ENCODE data around the gene RNF38. TPM values are rescaled to one million over a fixed set of nuclear protein-coding genes. Genes with fewer than 3 reads are reported as not detected.

RNF38 gene
- total RNA-seq, 2 donors from 2014 or later: 27.8 to 99.6 TPM

DNA sequence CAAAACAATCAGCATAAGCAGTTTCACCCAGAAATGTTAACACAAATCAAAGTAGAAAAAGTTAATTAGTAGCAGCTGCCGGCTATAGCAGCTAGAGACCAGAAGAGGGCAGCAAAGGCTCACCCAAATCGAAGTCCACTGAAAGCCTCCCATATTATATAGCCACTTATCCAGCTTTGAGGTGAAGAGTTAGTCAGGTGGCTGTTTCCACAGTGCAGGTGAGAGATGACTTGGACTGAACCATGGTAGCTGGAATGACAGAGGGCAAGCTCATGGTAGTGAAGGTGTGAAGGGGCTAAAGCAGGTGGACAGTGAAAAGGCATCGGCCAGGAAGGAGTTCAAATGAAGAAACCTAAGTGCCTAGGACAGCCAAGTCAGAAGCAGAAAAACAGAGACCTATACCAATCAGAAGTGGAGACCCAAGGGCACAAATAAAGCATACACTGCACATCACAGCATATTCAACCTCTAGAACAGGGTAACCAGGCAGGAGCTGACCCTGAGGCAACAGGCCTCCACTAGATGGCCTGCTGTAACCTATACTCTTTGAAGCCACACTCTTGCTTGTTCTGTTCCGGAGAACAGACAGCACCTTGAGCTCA lies 7.2 kb upstream of the RNF38 start:
- intact Hi-C loops (cut with DNase I): loop anchor here (1.0 to 5.0 kb wide), 2 partner anchors 40 to 148 kb away; no protein-coding TSS in a partner anchor
- Histone ChIP-seq H3K9me3 (no peaks in the 10 kb centered on the region), H3K27me3 (replicated peaks; ENCODE audit: insufficient read depth) (no peaks in the 10 kb centered on the region), H3K27ac (no peak overlapping the region), H3K36me3 (no peaks in the 10 kb centered on the region), H3K4me1 (replicated peaks) (peaks cover 5% of the 10 kb centered on the region), H3K4me3 (no peak overlapping the region)
- peak; percentile 54 for DNase-seq (ENCODE audit: low spot score)
- TF ChIP-seq POLR2A (IDR thresholded peaks at IDR 0.05) (peak; percentile 18), POLR2AphosphoS5 (IDR thresholded peaks at IDR 0.05) (peak; percentile 45)
- TF ChIP-seq, protein P1, sequence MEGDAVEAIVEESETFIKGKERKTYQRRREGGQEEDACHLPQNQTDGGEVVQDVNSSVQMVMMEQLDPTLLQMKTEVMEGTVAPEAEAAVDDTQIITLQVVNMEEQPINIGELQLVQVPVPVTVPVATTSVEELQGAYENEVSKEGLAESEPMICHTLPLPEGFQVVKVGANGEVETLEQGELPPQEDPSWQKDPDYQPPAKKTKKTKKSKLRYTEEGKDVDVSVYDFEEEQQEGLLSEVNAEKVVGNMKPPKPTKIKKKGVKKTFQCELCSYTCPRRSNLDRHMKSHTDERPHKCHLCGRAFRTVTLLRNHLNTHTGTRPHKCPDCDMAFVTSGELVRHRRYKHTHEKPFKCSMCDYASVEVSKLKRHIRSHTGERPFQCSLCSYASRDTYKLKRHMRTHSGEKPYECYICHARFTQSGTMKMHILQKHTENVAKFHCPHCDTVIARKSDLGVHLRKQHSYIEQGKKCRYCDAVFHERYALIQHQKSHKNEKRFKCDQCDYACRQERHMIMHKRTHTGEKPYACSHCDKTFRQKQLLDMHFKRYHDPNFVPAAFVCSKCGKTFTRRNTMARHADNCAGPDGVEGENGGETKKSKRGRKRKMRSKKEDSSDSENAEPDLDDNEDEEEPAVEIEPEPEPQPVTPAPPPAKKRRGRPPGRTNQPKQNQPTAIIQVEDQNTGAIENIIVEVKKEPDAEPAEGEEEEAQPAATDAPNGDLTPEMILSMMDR (IDR thresholded peaks at IDR 0.05): peak; percentile 85 to 95 (median 90)
- 37% methylated on average over 4 of the region's 4 CpGs for WGBS

DNA sequence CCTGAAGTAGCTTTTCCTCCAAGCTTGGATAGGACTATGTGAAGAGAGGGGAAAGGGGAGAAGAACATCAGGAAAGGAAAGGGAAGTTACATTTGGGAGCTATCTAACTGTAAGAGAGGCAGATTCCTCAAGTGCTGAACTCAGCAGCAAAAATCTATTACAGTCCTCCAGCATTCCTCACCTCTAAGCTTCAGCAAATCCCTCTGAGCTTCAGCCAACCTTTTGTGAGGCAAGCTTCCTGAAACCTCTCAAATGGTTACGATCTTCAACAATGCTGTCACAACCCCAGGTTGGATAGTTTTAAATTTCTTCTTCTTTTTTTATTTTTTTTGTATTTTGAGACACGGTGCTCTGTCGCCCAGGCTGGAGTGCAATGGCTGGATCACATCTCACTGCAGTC lies 2.5 kb upstream of the RNF38 start:
- H3K9me3 ChIP-seq: no peaks in the 10 kb centered on the region
- H3K27me3 ChIP-seq (replicated peaks; ENCODE audit: insufficient read depth): no peaks in the 10 kb centered on the region
- TF ChIP-seq POLR2AphosphoS5 (IDR thresholded peaks at IDR 0.05) (no peak), POLR2A (IDR thresholded peaks at IDR 0.05) (no peak)
- TF ChIP-seq, protein P1 (IDR thresholded peaks at IDR 0.05): no peak
- intact Hi-C loops (cut with DNase I): loop anchor here (5.0 kb wide), 2 partner anchors 85 to 145 kb away; partner anchors contain the start of gene GNE
- no peaks in the 10 kb centered on the region for H3K36me3 ChIP-seq
- no peak overlapping the region for H3K4me3 ChIP-seq
- DNase-seq (ENCODE audit: low spot score): no peak
- H3K4me1 ChIP-seq (replicated peaks): peaks cover 7% of the 10 kb centered on the region
- WGBS: 48% methylated on average over 3 of the region's 3 CpGs
- H3K27ac ChIP-seq: peak overlapping the region in 1 of 2 donors; percentile 98

DNA sequence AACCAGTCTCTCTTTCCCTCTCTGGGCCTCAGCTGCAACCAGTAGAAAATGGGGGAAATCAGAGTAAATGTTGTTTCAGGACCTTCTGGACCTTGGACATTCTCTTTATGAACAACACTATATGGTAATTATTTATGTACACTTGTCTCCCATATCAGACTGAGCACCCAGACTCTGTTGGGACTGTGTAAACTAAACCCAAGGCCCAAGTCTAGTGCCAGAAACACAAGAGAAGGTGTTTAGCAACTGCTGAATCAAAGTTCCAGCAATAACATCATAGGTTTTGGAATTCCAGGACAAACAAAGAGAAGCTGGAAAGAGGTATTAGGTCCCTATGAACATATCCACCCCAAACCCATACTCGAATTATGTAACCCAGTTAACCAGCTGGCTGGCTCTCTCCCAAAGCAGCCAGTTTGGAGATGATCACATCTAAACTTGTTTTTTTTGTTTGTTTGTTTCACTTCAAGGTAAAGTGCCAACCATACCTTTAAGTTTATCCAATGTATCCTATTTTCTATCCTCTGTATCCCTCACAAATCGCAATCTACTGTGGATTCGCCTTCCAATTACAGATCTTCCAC lies 1.9 kb upstream of the RNF38 start:
- Histone ChIP-seq H3K27ac (peak overlapping the region; percentile 97 to 98), H3K36me3 (no peaks in the 10 kb centered on the region), H3K4me3 (no peak overlapping the region), H3K4me1 (replicated peaks) (peaks cover 9% of the 10 kb centered on the region), H3K27me3 (replicated peaks; ENCODE audit: insufficient read depth) (no peaks in the 10 kb centered on the region), H3K9me3 (no peaks in the 10 kb centered on the region)
- no peak for TF ChIP-seq POLR2AphosphoS5 (IDR thresholded peaks at IDR 0.05)
- TF ChIP-seq POLR2A (IDR thresholded peaks at IDR 0.05): no peak
- TF ChIP-seq, protein P1 (IDR thresholded peaks at IDR 0.05): no peak
- DNase-seq (ENCODE audit: low spot score): no peak
- intact Hi-C loops (cut with DNase I): loop anchor here (5.0 kb wide), 2 partner anchors 85 to 145 kb away; partner anchors contain the start of gene GNE
- 80% methylated on average over 3 of the region's 3 CpGs for WGBS

DNA sequence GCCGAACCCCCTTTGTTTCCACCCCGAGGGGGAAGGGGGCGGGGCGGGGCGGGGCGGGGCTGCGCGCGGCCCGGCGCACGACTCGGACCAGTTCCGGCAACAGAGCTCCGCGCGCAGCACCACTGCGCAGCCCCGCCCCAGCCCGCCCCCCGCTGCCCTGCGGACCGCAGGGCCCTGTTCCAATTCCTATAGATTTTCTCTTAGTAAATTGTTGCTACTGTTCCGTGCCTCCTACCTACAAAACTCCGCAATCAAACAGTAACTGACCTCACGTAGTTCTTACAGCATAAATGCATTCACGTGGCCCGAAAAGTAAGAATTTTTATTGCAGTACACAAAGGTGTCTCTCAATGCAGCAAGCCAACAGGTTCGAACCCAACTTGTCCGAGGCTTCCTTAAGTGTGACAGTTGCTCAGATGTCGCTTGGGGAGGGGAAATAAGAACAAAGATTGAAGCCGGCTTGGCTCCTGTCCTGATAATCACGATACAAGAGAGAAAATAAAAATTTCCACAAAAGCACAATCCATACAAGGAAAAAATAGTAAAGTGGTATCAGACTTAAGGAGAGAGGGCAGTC lies 1.2 kb upstream of the RNF38 start:
- DNase-seq (ENCODE audit: low spot score): peak; percentile 78
- H3K36me3 ChIP-seq: no peaks in the 10 kb centered on the region
- H3K4me1 ChIP-seq (replicated peaks): peaks cover 6% of the 10 kb centered on the region
- H3K27ac ChIP-seq: peak overlapping the region; percentile 97 to 98
- WGBS: under 1% methylated on average over 31 of the region's 33 CpGs
- no peaks in the 10 kb centered on the region for H3K9me3 ChIP-seq
- intact Hi-C loops (cut with DNase I): loop anchor here (5.0 kb wide), 2 partner anchors 86 to 144 kb away; partner anchors contain the start of gene GNE
- TF ChIP-seq POLR2AphosphoS5 (IDR thresholded peaks at IDR 0.05) (peak; percentile 39), POLR2A (IDR thresholded peaks at IDR 0.05) (no peak)
- TF ChIP-seq, protein P1 (IDR thresholded peaks at IDR 0.05): no peak
- peak overlapping the region; percentile 79 to 82 for H3K4me3 ChIP-seq
- no peaks in the 10 kb centered on the region for H3K27me3 ChIP-seq (replicated peaks; ENCODE audit: insufficient read depth)

Measured in prostate gland (tissue), 2 donors.